ENCODE results near the gene SEC14L1.

The SEC14L1 gene

GRCh38 chr17:77188084-77189066 is 47.6 kb downstream of the SEC14L1 start:
- Histone ChIP-seq H3K27me3 (no peaks in the 10 kb centered on the region), H3K4me3 (no peak overlapping the region), H3K4me1 (peaks cover 0 to 5% (median 3%) of the 10 kb centered on the region in 4 donors), H3K36me3 (peaks cover 27 to 29% (median 28%) of the 10 kb centered on the region in 3 donors), H3K9me3 (no peaks in the 10 kb centered on the region), H3K27ac (no peak overlapping the region)
- TF ChIP-seq, protein P1, sequence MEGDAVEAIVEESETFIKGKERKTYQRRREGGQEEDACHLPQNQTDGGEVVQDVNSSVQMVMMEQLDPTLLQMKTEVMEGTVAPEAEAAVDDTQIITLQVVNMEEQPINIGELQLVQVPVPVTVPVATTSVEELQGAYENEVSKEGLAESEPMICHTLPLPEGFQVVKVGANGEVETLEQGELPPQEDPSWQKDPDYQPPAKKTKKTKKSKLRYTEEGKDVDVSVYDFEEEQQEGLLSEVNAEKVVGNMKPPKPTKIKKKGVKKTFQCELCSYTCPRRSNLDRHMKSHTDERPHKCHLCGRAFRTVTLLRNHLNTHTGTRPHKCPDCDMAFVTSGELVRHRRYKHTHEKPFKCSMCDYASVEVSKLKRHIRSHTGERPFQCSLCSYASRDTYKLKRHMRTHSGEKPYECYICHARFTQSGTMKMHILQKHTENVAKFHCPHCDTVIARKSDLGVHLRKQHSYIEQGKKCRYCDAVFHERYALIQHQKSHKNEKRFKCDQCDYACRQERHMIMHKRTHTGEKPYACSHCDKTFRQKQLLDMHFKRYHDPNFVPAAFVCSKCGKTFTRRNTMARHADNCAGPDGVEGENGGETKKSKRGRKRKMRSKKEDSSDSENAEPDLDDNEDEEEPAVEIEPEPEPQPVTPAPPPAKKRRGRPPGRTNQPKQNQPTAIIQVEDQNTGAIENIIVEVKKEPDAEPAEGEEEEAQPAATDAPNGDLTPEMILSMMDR (IDR thresholded peaks at IDR 0.05) = no peak
- DNase-seq = no peak
- intact Hi-C loops (cut with DNase I; ENCODE audit: low total_unique reads) = no loop called here

DNA sequence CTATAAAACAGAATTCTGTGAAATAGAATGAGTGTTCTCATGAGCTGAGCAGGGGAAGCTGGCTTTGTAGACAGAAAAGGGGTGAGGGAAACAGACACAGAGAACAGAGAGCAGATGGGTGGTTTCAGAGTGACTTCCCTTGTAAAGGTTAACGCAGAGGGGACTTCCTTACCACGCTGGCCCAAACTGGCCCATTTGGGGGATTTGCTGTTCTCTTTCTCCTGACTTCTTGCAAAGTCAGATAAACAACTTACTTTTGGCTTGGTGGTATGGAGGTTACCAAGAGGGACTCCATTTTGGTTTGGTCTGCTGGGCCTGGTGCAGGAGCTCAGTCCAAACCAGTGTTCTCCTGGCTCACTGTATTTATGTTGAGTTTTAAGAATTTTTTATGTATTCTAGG is 48.4 kb downstream of the SEC14L1 start:
- no peak overlapping the region for H3K27ac ChIP-seq
- peaks cover 0 to 5% (median 3%) of the 10 kb centered on the region in 4 donors for H3K4me1 ChIP-seq
- H3K27me3 ChIP-seq = no peaks in the 10 kb centered on the region
- TF ChIP-seq, protein P1 (IDR thresholded peaks at IDR 0.05) = no peak
- DNase-seq = no peak
- intact Hi-C loops (cut with DNase I; ENCODE audit: low total_unique reads) = no loop called here
- H3K4me3 ChIP-seq = no peak overlapping the region
- H3K36me3 ChIP-seq = peaks cover 34 to 35% (median 35%) of the 10 kb centered on the region in 3 donors
- no peaks in the 10 kb centered on the region for H3K9me3 ChIP-seq

- Histone ChIP-seq H3K27ac (no peak overlapping the region), H3K36me3 (peaks cover 44 to 49% (median 48%) of the 10 kb centered on the region in 3 donors), H3K27me3 (no peaks in the 10 kb centered on the region), H3K4me1 (peaks cover 0 to 5% (median 0%) of the 10 kb centered on the region in 4 donors), H3K4me3 (no peak overlapping the region), H3K9me3 (no peaks in the 10 kb centered on the region)
- TF ChIP-seq, protein P1 (IDR thresholded peaks at IDR 0.05) = no peak
- intact Hi-C loops (cut with DNase I; ENCODE audit: low total_unique reads) = no loop called here
- DNase-seq = no peak
These were observed 49.8 kb downstream of the SEC14L1 start for GRCh38 chr17:77190576-77190975.

GRCh38 chr17:77191244-77191643 is 50.5 kb downstream of the SEC14L1 start:
- Histone ChIP-seq H3K4me1 (no peaks in the 10 kb centered on the region), H3K27ac (no peak overlapping the region), H3K9me3 (no peaks in the 10 kb centered on the region), H3K27me3 (no peaks in the 10 kb centered on the region), H3K36me3 (peaks cover 49 to 56% (median 55%) of the 10 kb centered on the region in 3 donors), H3K4me3 (no peak overlapping the region)
- no peak for DNase-seq
- intact Hi-C loops (cut with DNase I; ENCODE audit: low total_unique reads) = no loop called here
- TF ChIP-seq, protein P1 (IDR thresholded peaks at IDR 0.05) = no peak

- Histone ChIP-seq H3K27ac (no peak overlapping the region), H3K9me3 (no peaks in the 10 kb centered on the region), H3K27me3 (no peaks in the 10 kb centered on the region), H3K4me3 (no peak overlapping the region), H3K36me3 (peaks cover 69 to 80% (median 79%) of the 10 kb centered on the region in 3 donors), H3K4me1 (no peaks in the 10 kb centered on the region)
- TF ChIP-seq, protein P1 (IDR thresholded peaks at IDR 0.05) = no peak
- DNase-seq = no peak
- intact Hi-C loops (cut with DNase I; ENCODE audit: low total_unique reads) = no loop called here
These were observed 52.9 kb downstream of the SEC14L1 start for GRCh38 chr17:77193653-77194052.

All from tibial artery (tissue), 4 donors.